DND-41 (cell line): ENCODE results near the gene C1orf115.
A peak's percentile ranks its signal among the peaks of the same experiment; 100 is the strongest.
"Not testable (repeated sequence)": the region's sequence is repeated elsewhere in the genome, so short reads cannot be mapped to it uniquely, and the experiment has no call there.

Source experiments
- ATAC-seq: fragments of 200-7000 bp; cut with Tn5 transposase; 3 replicates; pipeline ENCODE4 v1.9.1; 2021; ENCODE audit warnings: low read depth; ENCODE audit not compliant: insufficient read depth
- DNase-seq: peaks from one replicate; pipeline ENCODE4 v3.0.0-alpha.2; 2020
- H2AFZ ChIP-seq: 2 replicates; pipeline ENCODE4 v1.6.0; 2012; ENCODE audit warnings: low read depth, low read length
- H3K27ac ChIP-seq: 2 replicates; pipeline ENCODE4 v1.5.1; 2012; ENCODE audit warnings: low read length, inconsistent platforms
- H3K27me3 ChIP-seq: fragments of 200-600 bp; sonication (generic); 2 replicates; pipeline ENCODE4 v1.6.0; 2012; ENCODE audit warnings: low read length, mild to moderate bottlenecking, inconsistent platforms; ENCODE audit not compliant: insufficient read depth, poor library complexity
- H3K36me3 ChIP-seq: 2 replicates; pipeline ENCODE4 v1.5.1; 2012; ENCODE audit warnings: low read length, inconsistent platforms; ENCODE audit not compliant: insufficient read depth
- H3K4me1 ChIP-seq: 2 replicates; pipeline ENCODE4 v1.5.1; 2012; ENCODE audit warnings: mild to moderate bottlenecking, low read length; ENCODE audit not compliant: insufficient read depth
- H3K4me2 ChIP-seq: 2 replicates; pipeline ENCODE4 v1.6.0; 2012; ENCODE audit warnings: mild to moderate bottlenecking, moderate library complexity, low read length, inconsistent platforms; ENCODE audit not compliant: insufficient read depth
- H3K4me3 ChIP-seq, 2 experiments: fragments of 200-600 bp in 1 of 2; shearing (Covaris generic) in 1 of 2; 2 replicates each; pipeline ENCODE4 v1.5.1; 2012 to 2016; ENCODE audit warnings: inconsistent platforms in 2 of 2, low read length in 2 of 2, mild to moderate bottlenecking in 2 of 2, low read depth in 1 of 2, moderate library complexity in 1 of 2
- H3K79me2 ChIP-seq: 2 replicates; pipeline ENCODE4 v1.6.0; 2012; ENCODE audit warnings: low read length, inconsistent platforms; ENCODE audit not compliant: insufficient read depth
- H3K9ac ChIP-seq: 2 replicates; pipeline ENCODE4 v1.6.0; 2012; ENCODE audit warnings: low read depth, mild to moderate bottlenecking, inconsistent platforms, low read length, moderate library complexity
- H3K9me3 ChIP-seq: 2 replicates; pipeline ENCODE4 v1.5.1; 2012; ENCODE audit warnings: low read length, moderate library complexity, mild to moderate bottlenecking, inconsistent platforms; ENCODE audit not compliant: insufficient read depth, severe bottlenecking
- H4K20me1 ChIP-seq: 2 replicates; pipeline ENCODE4 v1.6.0; 2012; ENCODE audit warnings: low read length; ENCODE audit not compliant: insufficient read depth
- CTCF ChIP-seq: IDR thresholded peaks from 2 replicates; pipeline ENCODE4 v1.5.1; 2012; ENCODE audit warnings: borderline replicate concordance, low read length, moderate library complexity, mild to moderate bottlenecking; ENCODE audit not compliant: poor library complexity, severe bottlenecking; ENCODE audit errors: extremely low read depth
- EZH2 ChIP-seq: IDR thresholded peaks from 3 replicates; pipeline ENCODE4 v1.6.1; 2012; ENCODE audit warnings: borderline replicate concordance, low read depth, mild to moderate bottlenecking, moderate library complexity, low read length, inconsistent platforms; ENCODE audit not compliant: severe bottlenecking

C1orf115 gene

GRCh38 chr1:220732621-220733020 lies 42.5 kb downstream of the C1orf115 start:
- H3K4me1 ChIP-seq = peaks cover 7% of the 10 kb centered on the region
- H3K27ac ChIP-seq = no peak overlapping the region
- peak overlapping the region; percentile 73 for H2AFZ ChIP-seq
- no peaks in the 10 kb centered on the region for H3K79me2 ChIP-seq
- H3K27me3 ChIP-seq = no peaks in the 10 kb centered on the region
- H3K4me3 ChIP-seq = no peak overlapping the region
- no peak overlapping the region for H3K9ac ChIP-seq
- H4K20me1 ChIP-seq = no peaks in the 10 kb centered on the region
- TF ChIP-seq CTCF (no peak), EZH2 (no peak)
- H3K36me3 ChIP-seq = no peaks in the 10 kb centered on the region
- H3K4me2 ChIP-seq = 0 out of 2 replicates have a peak overlapping the region, but pooled peaks have one; percentile 23
- no peaks in the 10 kb centered on the region for H3K9me3 ChIP-seq
- 0 out of 3 replicates have a peak, but pooled peaks have one; percentile 22 for ATAC-seq
- no peak for DNase-seq

GRCh38 chr1:220733086-220733601 lies 43.0 kb downstream of the C1orf115 start:
- ATAC-seq (peak; percentile 91), DNase-seq (peak; percentile 71)
- Histone ChIP-seq H3K79me2 (no peaks in the 10 kb centered on the region), H3K27ac (no peak overlapping the region), H2AFZ (peak overlapping the region; percentile 73), H3K4me3 (no peak overlapping the region), H3K9me3 (no peaks in the 10 kb centered on the region), H4K20me1 (no peaks in the 10 kb centered on the region), H3K36me3 (no peaks in the 10 kb centered on the region), H3K9ac (no peak overlapping the region), H3K4me2 (peak overlapping the region; percentile 23; the same call in 1 of the 2 replicates), H3K27me3 (no peaks in the 10 kb centered on the region), H3K4me1 (peaks cover 7% of the 10 kb centered on the region)
- TF ChIP-seq EZH2 (no peak), CTCF (peak; percentile 81)

GRCh38 chr1:220734571-220735326 lies 44.6 kb downstream of the C1orf115 start:
- DNase-seq = no peak
- H4K20me1 ChIP-seq = no peaks in the 10 kb centered on the region
- H3K27ac ChIP-seq = no peak overlapping the region
- no peaks in the 10 kb centered on the region for H3K79me2 ChIP-seq
- no peak for ATAC-seq
- no peak overlapping the region for H3K4me2 ChIP-seq
- H3K27me3 ChIP-seq = no peaks in the 10 kb centered on the region
- H3K4me3 ChIP-seq = no peak overlapping the region
- H3K4me1 ChIP-seq = peaks cover 7% of the 10 kb centered on the region
- H3K36me3 ChIP-seq = no peaks in the 10 kb centered on the region
- H3K9ac ChIP-seq = no peak overlapping the region
- TF ChIP-seq EZH2 (no peak), CTCF (no peak)
- H2AFZ ChIP-seq = no peak overlapping the region
- H3K9me3 ChIP-seq = no peaks in the 10 kb centered on the region

- H3K4me1 ChIP-seq, H3K27ac ChIP-seq, H3K4me2 ChIP-seq, H3K79me2 ChIP-seq, H3K27me3 ChIP-seq, H3K36me3 ChIP-seq, H3K4me3 ChIP-seq, H2AFZ ChIP-seq, H4K20me1 ChIP-seq, H3K9ac ChIP-seq, H3K9me3 ChIP-seq, DNase-seq, ATAC-seq: not testable (repeated sequence)
Observed at GRCh38 chr1:220736283-220736682, 46.1 kb downstream of the C1orf115 start.
